ENCODE data around the gene COL4A3.

Gene COL4A3

GRCh38 chr2:227280895-227281294 lies 116.5 kb downstream of the COL4A3 start:
- no peak for TF ChIP-seq CTCF (IDR thresholded peaks at IDR 0.05)
- DNase-seq (ENCODE audit: low spot score) = no peak
- H3K4me3 ChIP-seq = no peak overlapping the region
- H3K27ac ChIP-seq = no peak overlapping the region

- TF ChIP-seq CTCF (IDR thresholded peaks at IDR 0.05) = no peak
- DNase-seq (ENCODE audit: low spot score) = no peak
- Histone ChIP-seq H3K27ac (no peak overlapping the region), H3K4me3 (no peak overlapping the region)
These were observed 121.4 kb downstream of the COL4A3 start for GRCh38 chr2:227285741-227286236.

- TF ChIP-seq CTCF (IDR thresholded peaks at IDR 0.05) = no peak
These were observed 123.3 kb downstream of the COL4A3 start for GRCh38 chr2:227287771-227288170.

GRCh38 chr2:227292314-227292713 lies 127.9 kb downstream of the COL4A3 start:
- H3K27ac ChIP-seq = no peak overlapping the region
- H3K4me3 ChIP-seq = no peak overlapping the region
- DNase-seq (ENCODE audit: low spot score) = no peak
- TF ChIP-seq CTCF (IDR thresholded peaks at IDR 0.05) = no peak

More at GRCh38 chr2:227287771-227288170, 123.3 kb downstream of the COL4A3 start:
- no peak for DNase-seq (ENCODE audit: low spot score)
- Histone ChIP-seq H3K4me3 (no peak overlapping the region), H3K27ac (no peak overlapping the region)

GRCh38 chr2:227293531-227293930 lies 129.1 kb downstream of the COL4A3 start:
- TF ChIP-seq CTCF (IDR thresholded peaks at IDR 0.05) = no peak
- Histone ChIP-seq H3K4me3 (no peak overlapping the region), H3K27ac (no peak overlapping the region)
- DNase-seq (ENCODE audit: low spot score) = no peak

- H3K4me3 ChIP-seq = no peak overlapping the region
- no peak overlapping the region for H3K27ac ChIP-seq
- DNase-seq (ENCODE audit: low spot score) = no peak
- no peak for TF ChIP-seq CTCF (IDR thresholded peaks at IDR 0.05)
These were observed 131.4 kb downstream of the COL4A3 start for GRCh38 chr2:227295806-227296205.

GRCh38 chr2:227296671-227297405 lies 132.4 kb downstream of the COL4A3 start:
- no peak overlapping the region for H3K4me3 ChIP-seq
- TF ChIP-seq CTCF (IDR thresholded peaks at IDR 0.05) = no peak
- H3K27ac ChIP-seq = no peak overlapping the region
- no peak for DNase-seq (ENCODE audit: low spot score)

All from coronary artery (tissue), 2 donors.